ENCODE measurements around the gene FAM3D.
"Not testable (repeated sequence)": the region's sequence is repeated elsewhere in the genome, so short reads cannot be mapped to it uniquely, and the experiment has no call there.

Gene FAM3D

GRCh38 chr3:58696093-58696492, 29.5 kb upstream of the FAM3D start (continued):
- TF ChIP-seq ZNF354C (tag by site-specific recombination; IDR thresholded peaks at IDR 0.05; ENCODE audit: borderline replicate concordance, low read depth) = no peak

GRCh38 chr3:58695284-58695683, 28.7 kb upstream of the FAM3D start:
- H3K4me1 ChIP-seq (ENCODE audit: control insufficient read depth, insufficient read depth, low read length); H3K4me3 ChIP-seq (ENCODE audit: low read depth, low read length); H3K36me3 ChIP-seq (ENCODE audit: control insufficient read depth in 2 of 2, insufficient read depth in 1 of 2, low read length in 2 of 2); H3K9me3 ChIP-seq (ENCODE audit: control insufficient read depth, insufficient read depth, low read depth, low read length); POLR2A ChIA-PET; H3K27ac ChIP-seq (ENCODE audit: extremely low read depth, low read depth, low read length): not testable (repeated sequence)
- CTCF ChIA-PET = interaction anchor here (0.7 kb wide), 1 partner anchor 178 kb away, joined by 5 read pairs; no protein-coding TSS in a partner anchor

GRCh38 chr3:58693940-58694850, 27.6 kb upstream of the FAM3D start:
- H3K4me1 ChIP-seq (ENCODE audit: control insufficient read depth, insufficient read depth, low read length) = no peaks in the 10 kb centered on the region
- no peak overlapping the region for H3K4me3 ChIP-seq (ENCODE audit: low read depth, low read length)
- no peaks in the 10 kb centered on the region for H3K36me3 ChIP-seq (ENCODE audit: control insufficient read depth in 2 of 2, insufficient read depth in 1 of 2, low read length in 2 of 2)
- no peak for TF ChIP-seq ZNF223 (tag by site-specific recombination; IDR thresholded peaks at IDR 0.05)
- no peak for TF ChIP-seq SETDB1 (IDR thresholded peaks at IDR 0.05; ENCODE audit: insufficient read length, low read length)
- TF ChIP-seq OVOL3 (tag by site-specific recombination; IDR thresholded peaks at IDR 0.05) = no peak
- no peak for TF ChIP-seq ZNF423 (tag by site-specific recombination; IDR thresholded peaks at IDR 0.05)
- TF ChIP-seq ZBTB8A (tag by site-specific recombination; IDR thresholded peaks at IDR 0.05) = no peak
- no peak for TF ChIP-seq ELK4 (IDR thresholded peaks at IDR 0.05; ENCODE audit: borderline replicate concordance, low read depth, low read length)
- TF ChIP-seq HOXD13 (CRISPR knock-in tag; IDR thresholded peaks at IDR 0.05; ENCODE audit: borderline replicate concordance) = no peak
- TF ChIP-seq IKZF3 (tag by site-specific recombination; IDR thresholded peaks at IDR 0.05) = no peak
- TF ChIP-seq, protein P1, sequence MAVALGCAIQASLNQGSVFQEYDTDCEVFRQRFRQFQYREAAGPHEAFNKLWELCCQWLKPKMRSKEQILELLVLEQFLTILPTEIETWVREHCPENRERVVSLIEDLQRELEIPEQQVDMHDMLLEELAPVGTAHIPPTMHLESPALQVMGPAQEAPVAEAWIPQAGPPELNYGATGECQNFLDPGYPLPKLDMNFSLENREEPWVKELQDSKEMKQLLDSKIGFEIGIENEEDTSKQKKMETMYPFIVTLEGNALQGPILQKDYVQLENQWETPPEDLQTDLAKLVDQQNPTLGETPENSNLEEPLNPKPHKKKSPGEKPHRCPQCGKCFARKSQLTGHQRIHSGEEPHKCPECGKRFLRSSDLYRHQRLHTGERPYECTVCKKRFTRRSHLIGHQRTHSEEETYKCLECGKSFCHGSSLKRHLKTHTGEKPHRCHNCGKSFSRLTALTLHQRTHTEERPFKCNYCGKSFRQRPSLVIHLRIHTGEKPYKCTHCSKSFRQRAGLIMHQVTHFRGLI (tag by site-specific recombination; IDR thresholded peaks at IDR 0.05) = no peak
- no peak for TF ChIP-seq WT1 (tag by site-specific recombination; IDR thresholded peaks at IDR 0.05)
- TF ChIP-seq SCRT2 (tag by site-specific recombination; IDR thresholded peaks at IDR 0.05) = no peak
- no peak overlapping the region for H3K27ac ChIP-seq (ENCODE audit: extremely low read depth, low read depth, low read length)
- ChIA-PET POLR2A (no interaction called here), CTCF (interaction anchor here (0.7 kb wide), 1 partner anchor 179 kb away, joined by 5 read pairs; no protein-coding TSS in a partner anchor)
- H3K9me3 ChIP-seq (ENCODE audit: control insufficient read depth, insufficient read depth, low read depth, low read length) = no peaks in the 10 kb centered on the region

DNA sequence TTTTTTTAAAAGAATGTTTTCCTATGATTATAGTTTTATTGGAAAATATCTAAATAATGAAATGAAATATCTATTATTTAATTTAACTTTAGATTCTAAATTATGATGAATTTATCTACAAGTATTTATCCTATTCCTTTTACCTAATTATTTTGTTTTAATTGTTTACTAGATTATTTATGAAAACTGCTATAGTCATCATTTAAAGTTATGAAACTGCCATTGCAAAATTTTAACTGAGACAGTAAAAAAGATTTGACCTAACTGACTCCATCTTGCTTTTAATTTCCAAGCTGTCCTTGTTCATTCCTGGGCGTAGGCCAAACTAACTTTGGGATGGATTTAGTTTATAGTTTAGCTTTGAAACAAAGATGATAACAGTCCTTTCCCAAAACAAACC, 25.9 kb upstream of the FAM3D start:
- TF ChIP-seq ZBTB7A (tag by site-specific recombination; IDR thresholded peaks at IDR 0.05; ENCODE audit: low read depth) (no peak), ZNF560 (tag by site-specific recombination; IDR thresholded peaks at IDR 0.05; ENCODE audit: borderline replicate concordance) (no peak), ZEB2 (tag by site-specific recombination; IDR thresholded peaks at IDR 0.05) (no peak), ZNF274 (IDR thresholded peaks at IDR 0.05; ENCODE audit: low read length) (no peak), ZNF274 (tag by site-specific recombination; IDR thresholded peaks at IDR 0.05; ENCODE audit: borderline replicate concordance) (no peak), ZBTB48 (tag by site-specific recombination; IDR thresholded peaks at IDR 0.05) (no peak), ZNF433 (tag by site-specific recombination; IDR thresholded peaks at IDR 0.05; ENCODE audit: low read depth) (no peak), SCRT2 (tag by site-specific recombination; IDR thresholded peaks at IDR 0.05) (no peak), ZNF324 (tag by site-specific recombination; IDR thresholded peaks at IDR 0.05) (no peak), ZFP41 (tag by site-specific recombination; IDR thresholded peaks at IDR 0.05; ENCODE audit: borderline replicate concordance) (no peak)
- TF ChIP-seq, protein P2, sequence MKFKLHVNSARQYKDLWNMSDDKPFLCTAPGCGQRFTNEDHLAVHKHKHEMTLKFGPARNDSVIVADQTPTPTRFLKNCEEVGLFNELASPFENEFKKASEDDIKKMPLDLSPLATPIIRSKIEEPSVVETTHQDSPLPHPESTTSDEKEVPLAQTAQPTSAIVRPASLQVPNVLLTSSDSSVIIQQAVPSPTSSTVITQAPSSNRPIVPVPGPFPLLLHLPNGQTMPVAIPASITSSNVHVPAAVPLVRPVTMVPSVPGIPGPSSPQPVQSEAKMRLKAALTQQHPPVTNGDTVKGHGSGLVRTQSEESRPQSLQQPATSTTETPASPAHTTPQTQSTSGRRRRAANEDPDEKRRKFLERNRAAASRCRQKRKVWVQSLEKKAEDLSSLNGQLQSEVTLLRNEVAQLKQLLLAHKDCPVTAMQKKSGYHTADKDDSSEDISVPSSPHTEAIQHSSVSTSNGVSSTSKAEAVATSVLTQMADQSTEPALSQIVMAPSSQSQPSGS (tag by site-specific recombination; IDR thresholded peaks at IDR 0.05; ENCODE audit: low read depth) = no peak
- CTCF ChIA-PET = interaction anchor here (0.7 to 1.1 kb wide), 2 partner anchors 27 to 95 kb away, joined by 3 read pairs; no protein-coding TSS in a partner anchor
- Histone ChIP-seq H3K4me3 (ENCODE audit: low read depth, low read length) (no peak overlapping the region), H3K4me1 (ENCODE audit: control insufficient read depth, insufficient read depth, low read length) (no peaks in the 10 kb centered on the region), H3K9me3 (ENCODE audit: control insufficient read depth, insufficient read depth, low read depth, low read length) (no peaks in the 10 kb centered on the region), H3K27ac (ENCODE audit: extremely low read depth, low read depth, low read length) (no peak overlapping the region), H3K36me3 (ENCODE audit: control insufficient read depth in 2 of 2, insufficient read depth in 1 of 2, low read length in 2 of 2) (no peaks in the 10 kb centered on the region)
- POLR2A ChIA-PET = no interaction called here
